SK-N-SH treated with all-trans-retinoic acid at 6 μM for 48 hours (cell line): ENCODE data around the gene GNS.

Experiments used
- ATAC-seq: fragments of 200-7000 bp; cut with Tn5 transposase; 3 replicates; pipeline ENCODE4 v1.9.1; 2020; ENCODE audit warnings: mild to moderate bottlenecking, moderate library complexity
- ARNTL ChIP-seq: fragments of 450-650 bp; formaldehyde crosslinking; IDR thresholded peaks from 2 replicates; pipeline ENCODE4 v1.5.0; 2020; ENCODE audit warnings: low read depth, mild to moderate bottlenecking, moderate library complexity, borderline replicate concordance
- BACH2 ChIP-seq: fragments of 250-450 bp; sonication (Bioruptor Pico); IDR thresholded peaks from 2 replicates; pipeline ENCODE4 v1.9.0; 2021; ENCODE audit warnings: mild to moderate bottlenecking, borderline replicate concordance
- CREB5 ChIP-seq: fragments of 250-450 bp; sonication (Bioruptor Pico); IDR thresholded peaks from 2 replicates; pipeline ENCODE4 v1.5.1; 2020; ENCODE audit warnings: low read depth, mild to moderate bottlenecking, moderate library complexity
- CSDC2 ChIP-seq: fragments of 250-450 bp; sonication (Bioruptor Pico); IDR thresholded peaks from 2 replicates; pipeline ENCODE4 v1.5.0; 2020; ENCODE audit warnings: mild to moderate bottlenecking, moderate library complexity
- GLIS3 ChIP-seq: fragments of 250-450 bp; sonication (Bioruptor Pico); IDR thresholded peaks from 2 replicates; pipeline ENCODE4 v1.5.0; 2020; ENCODE audit warnings: mild to moderate bottlenecking, moderate library complexity
- ISL1 ChIP-seq: fragments of 250-450 bp; sonication (Bioruptor Pico); IDR thresholded peaks from 2 replicates; pipeline ENCODE4 v2.1.2; 2022; ENCODE audit warnings: mild to moderate bottlenecking, moderate library complexity
- OSR1 ChIP-seq: fragments of 250-450 bp; sonication (Bioruptor Pico); IDR thresholded peaks from 2 replicates; pipeline ENCODE4 v1.8.0; 2022; ENCODE audit warnings: moderate library complexity, mild to moderate bottlenecking, inconsistent platforms
- PPARA ChIP-seq: fragments of 250-450 bp; sonication (Bioruptor Pico); IDR thresholded peaks from 2 replicates; pipeline ENCODE4 v1.5.0; 2020; ENCODE audit warnings: mild to moderate bottlenecking, borderline replicate concordance
- RARB ChIP-seq: fragments of 250-450 bp; sonication (Bioruptor Pico); IDR thresholded peaks from 2 replicates; pipeline ENCODE4 v1.8.0; 2021; ENCODE audit warnings: mild to moderate bottlenecking, moderate library complexity
- SNAI2 ChIP-seq: fragments of 250-450 bp; sonication (Bioruptor Pico); IDR thresholded peaks from 2 replicates; pipeline ENCODE4 v1.5.0; 2020; ENCODE audit warnings: mild to moderate bottlenecking, moderate library complexity
- TOX ChIP-seq: fragments of 250-450 bp; sonication (Bioruptor Pico); IDR thresholded peaks from 2 replicates; pipeline ENCODE4 v1.8.0; 2021; ENCODE audit warnings: mild to moderate bottlenecking, moderate library complexity, borderline replicate concordance
- ZC3H10 ChIP-seq: fragments of 250-450 bp; sonication (Bioruptor Pico); IDR thresholded peaks from 2 replicates; pipeline ENCODE4 v1.5.1; 2021; ENCODE audit warnings: mild to moderate bottlenecking, moderate library complexity
- ZFP3 ChIP-seq: fragments of 250-450 bp; sonication (Bioruptor Pico); IDR thresholded peaks from 2 replicates; pipeline ENCODE4 v1.5.0; 2020; ENCODE audit warnings: mild to moderate bottlenecking, moderate library complexity
- ZFP30 ChIP-seq: fragments of 450-650 bp; formaldehyde crosslinking; IDR thresholded peaks from 2 replicates; pipeline ENCODE4 v1.5.0; 2022; ENCODE audit warnings: mild to moderate bottlenecking, moderate library complexity
- ZNF565 ChIP-seq: fragments of 450-650 bp; formaldehyde crosslinking; conservative IDR thresholded peaks from 2 replicates; pipeline ENCODE4 v1.5.0; 2020; ENCODE audit warnings: low read depth, mild to moderate bottlenecking, moderate library complexity
- ZNF70 ChIP-seq: fragments of 450-650 bp; formaldehyde crosslinking; IDR thresholded peaks from 2 replicates; pipeline ENCODE4 v1.5.0; 2020; ENCODE audit warnings: mild to moderate bottlenecking, moderate library complexity
- ZNF8 ChIP-seq: fragments of 450-650 bp; formaldehyde crosslinking; IDR thresholded peaks from 2 replicates; pipeline ENCODE4 v1.5.0; 2020; ENCODE audit warnings: mild to moderate bottlenecking, moderate library complexity
- TF ChIP-seq, protein P1 (sequence below): fragments of 250-450 bp; sonication (Bioruptor Pico); IDR thresholded peaks from 2 replicates; pipeline ENCODE4 v1.5.1; 2021; ENCODE audit warnings: mild to moderate bottlenecking, moderate library complexity
- TF ChIP-seq, protein P2 (sequence below): fragments of 250-450 bp; sonication (Bioruptor Pico); IDR thresholded peaks from 2 replicates; pipeline ENCODE4 v1.8.0; 2020; ENCODE audit warnings: mild to moderate bottlenecking, moderate library complexity, borderline replicate concordance
- TF ChIP-seq, protein P3 (sequence below): fragments of 250-450 bp; sonication (Bioruptor Pico); IDR thresholded peaks from 2 replicates; pipeline ENCODE4 v1.5.0; 2020; ENCODE audit warnings: mild to moderate bottlenecking, moderate library complexity

Gene GNS

DNA sequence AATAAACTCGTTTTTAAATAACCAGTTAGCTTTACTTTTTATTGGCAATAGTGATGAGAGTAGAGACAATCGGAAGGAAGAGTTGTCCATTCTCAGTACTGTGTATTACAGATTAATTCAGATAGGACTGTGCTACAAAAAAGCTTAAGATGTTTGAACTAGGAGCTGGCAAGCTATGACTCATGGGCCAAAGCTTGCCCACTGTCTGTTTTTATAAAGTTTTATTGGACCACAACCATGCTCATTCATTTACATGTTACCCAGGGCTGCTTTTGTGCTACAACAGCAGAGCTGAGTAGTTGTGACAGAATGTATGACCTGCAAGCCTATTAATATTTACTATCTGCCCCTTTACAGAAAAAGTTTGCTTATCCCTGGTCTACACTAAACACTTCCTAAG is 19.4 kb downstream of the GNS start:
- ATAC-seq, result no peak
- TF ChIP-seq ARNTL (CRISPR knock-in tag) (no peak), ZC3H10 (no peak), PPARA (CRISPR knock-in tag) (no peak), ZNF8 (CRISPR knock-in tag) (no peak), ZNF70 (CRISPR knock-in tag) (no peak), ZFP30 (CRISPR knock-in tag) (no peak), ZNF565 (CRISPR knock-in tag) (no peak), SNAI2 (CRISPR knock-in tag) (no peak), GLIS3 (CRISPR knock-in tag) (no peak)
- TF ChIP-seq, protein P1, sequence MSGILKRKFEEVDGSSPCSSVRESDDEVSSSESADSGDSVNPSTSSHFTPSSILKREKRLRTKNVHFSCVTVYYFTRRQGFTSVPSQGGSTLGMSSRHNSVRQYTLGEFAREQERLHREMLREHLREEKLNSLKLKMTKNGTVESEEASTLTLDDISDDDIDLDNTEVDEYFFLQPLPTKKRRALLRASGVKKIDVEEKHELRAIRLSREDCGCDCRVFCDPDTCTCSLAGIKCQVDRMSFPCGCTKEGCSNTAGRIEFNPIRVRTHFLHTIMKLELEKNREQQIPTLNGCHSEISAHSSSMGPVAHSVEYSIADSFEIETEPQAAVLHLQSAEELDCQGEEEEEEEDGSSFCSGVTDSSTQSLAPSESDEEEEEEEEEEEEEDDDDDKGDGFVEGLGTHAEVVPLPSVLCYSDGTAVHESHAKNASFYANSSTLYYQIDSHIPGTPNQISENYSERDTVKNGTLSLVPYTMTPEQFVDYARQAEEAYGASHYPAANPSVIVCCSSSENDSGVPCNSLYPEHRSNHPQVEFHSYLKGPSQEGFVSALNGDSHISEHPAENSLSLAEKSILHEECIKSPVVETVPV (CRISPR knock-in tag), result no peak
- TF ChIP-seq, all 23 proteins: peak for 0

DNA sequence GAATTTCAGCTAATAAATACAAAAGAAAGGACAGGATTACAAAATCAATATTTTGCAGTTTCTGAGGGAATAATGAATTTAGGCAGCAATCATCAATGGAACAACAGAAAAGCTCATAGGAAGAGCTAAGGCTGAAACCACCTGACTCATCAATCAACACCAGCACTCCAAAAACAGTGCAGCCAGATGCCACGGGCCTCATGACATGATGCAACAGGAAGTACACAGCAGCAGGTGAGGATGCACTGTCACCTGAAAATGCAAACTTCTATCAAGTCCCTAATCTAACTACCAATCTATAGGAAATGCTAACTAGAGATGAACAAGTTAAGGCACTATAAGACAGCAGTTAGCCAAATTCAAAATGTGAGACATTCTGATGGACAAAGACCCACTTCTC is 21.7 kb downstream of the GNS start:
- no peak for ATAC-seq
- TF ChIP-seq, protein P2, sequence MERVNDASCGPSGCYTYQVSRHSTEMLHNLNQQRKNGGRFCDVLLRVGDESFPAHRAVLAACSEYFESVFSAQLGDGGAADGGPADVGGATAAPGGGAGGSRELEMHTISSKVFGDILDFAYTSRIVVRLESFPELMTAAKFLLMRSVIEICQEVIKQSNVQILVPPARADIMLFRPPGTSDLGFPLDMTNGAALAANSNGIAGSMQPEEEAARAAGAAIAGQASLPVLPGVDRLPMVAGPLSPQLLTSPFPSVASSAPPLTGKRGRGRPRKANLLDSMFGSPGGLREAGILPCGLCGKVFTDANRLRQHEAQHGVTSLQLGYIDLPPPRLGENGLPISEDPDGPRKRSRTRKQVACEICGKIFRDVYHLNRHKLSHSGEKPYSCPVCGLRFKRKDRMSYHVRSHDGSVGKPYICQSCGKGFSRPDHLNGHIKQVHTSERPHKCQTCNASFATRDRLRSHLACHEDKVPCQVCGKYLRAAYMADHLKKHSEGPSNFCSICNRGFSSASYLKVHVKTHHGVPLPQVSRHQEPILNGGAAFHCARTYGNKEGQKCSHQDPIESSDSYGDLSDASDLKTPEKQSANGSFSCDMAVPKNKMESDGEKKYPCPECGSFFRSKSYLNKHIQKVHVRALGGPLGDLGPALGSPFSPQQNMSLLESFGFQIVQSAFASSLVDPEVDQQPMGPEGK (CRISPR knock-in tag), result no peak
- TF ChIP-seq TOX (CRISPR knock-in tag) (no peak), ISL1 (CRISPR knock-in tag) (no peak), ZNF8 (CRISPR knock-in tag) (no peak), RARB (no peak), OSR1 (no peak), ZC3H10 (no peak), ARNTL (CRISPR knock-in tag) (no peak), BACH2 (no peak), CSDC2 (CRISPR knock-in tag) (no peak), ZFP30 (CRISPR knock-in tag) (no peak)
- TF ChIP-seq, protein P1 (CRISPR knock-in tag), result no peak
- TF ChIP-seq, protein P3, sequence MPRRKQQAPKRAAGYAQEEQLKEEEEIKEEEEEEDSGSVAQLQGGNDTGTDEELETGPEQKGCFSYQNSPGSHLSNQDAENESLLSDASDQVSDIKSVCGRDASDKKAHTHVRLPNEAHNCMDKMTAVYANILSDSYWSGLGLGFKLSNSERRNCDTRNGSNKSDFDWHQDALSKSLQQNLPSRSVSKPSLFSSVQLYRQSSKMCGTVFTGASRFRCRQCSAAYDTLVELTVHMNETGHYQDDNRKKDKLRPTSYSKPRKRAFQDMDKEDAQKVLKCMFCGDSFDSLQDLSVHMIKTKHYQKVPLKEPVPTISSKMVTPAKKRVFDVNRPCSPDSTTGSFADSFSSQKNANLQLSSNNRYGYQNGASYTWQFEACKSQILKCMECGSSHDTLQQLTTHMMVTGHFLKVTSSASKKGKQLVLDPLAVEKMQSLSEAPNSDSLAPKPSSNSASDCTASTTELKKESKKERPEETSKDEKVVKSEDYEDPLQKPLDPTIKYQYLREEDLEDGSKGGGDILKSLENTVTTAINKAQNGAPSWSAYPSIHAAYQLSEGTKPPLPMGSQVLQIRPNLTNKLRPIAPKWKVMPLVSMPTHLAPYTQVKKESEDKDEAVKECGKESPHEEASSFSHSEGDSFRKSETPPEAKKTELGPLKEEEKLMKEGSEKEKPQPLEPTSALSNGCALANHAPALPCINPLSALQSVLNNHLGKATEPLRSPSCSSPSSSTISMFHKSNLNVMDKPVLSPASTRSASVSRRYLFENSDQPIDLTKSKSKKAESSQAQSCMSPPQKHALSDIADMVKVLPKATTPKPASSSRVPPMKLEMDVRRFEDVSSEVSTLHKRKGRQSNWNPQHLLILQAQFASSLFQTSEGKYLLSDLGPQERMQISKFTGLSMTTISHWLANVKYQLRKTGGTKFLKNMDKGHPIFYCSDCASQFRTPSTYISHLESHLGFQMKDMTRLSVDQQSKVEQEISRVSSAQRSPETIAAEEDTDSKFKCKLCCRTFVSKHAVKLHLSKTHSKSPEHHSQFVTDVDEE (CRISPR knock-in tag), result no peak

GRCh38 chr12:64736771-64737170 is 22.4 kb downstream of the GNS start:
- ATAC-seq, result no peak

More at GRCh38 chr12:64736771-64737170, 22.4 kb downstream of the GNS start:
- TF ChIP-seq CREB5 (CRISPR knock-in tag), result no peak
- no peak for TF ChIP-seq ZNF565 (CRISPR knock-in tag)
- TF ChIP-seq CSDC2 (CRISPR knock-in tag), result no peak
- no peak for TF ChIP-seq ZFP3 (CRISPR knock-in tag)
- TF ChIP-seq, protein P1 (CRISPR knock-in tag), result no peak
- TF ChIP-seq ARNTL (CRISPR knock-in tag), result no peak
- TF ChIP-seq PPARA (CRISPR knock-in tag), result no peak
- TF ChIP-seq, all 23 proteins: peak for 0
